GM23338 (cell line): ENCODE measurements around the gene ADGRG7. TPM values are rescaled to one million over a fixed set of nuclear protein-coding genes. Genes with fewer than 3 reads are reported as not detected.

Source experiments
- ATAC-seq: fragments of 200-7000 bp; cut with Tn5 transposase; 3 replicates; pipeline ENCODE4 v1.9.1; 2020
- DNase-seq: peaks from one replicate; pipeline ENCODE4 v3.0.0-alpha.2; 2015; ENCODE audit warnings: low spot score
- H2AFZ ChIP-seq: fragments of 200-600 bp; sonication (generic); 2 replicates; pipeline ENCODE4 v1.8.0; 2016; ENCODE audit warnings: antibody characterized with exemption, mild to moderate bottlenecking, moderate library complexity
- H3F3A ChIP-seq: fragments of 200-600 bp; sonication (generic); replicated peaks from 2 replicates; pipeline ENCODE4 v1.8.0; 2017; ENCODE audit warnings: antibody characterized with exemption, mixed run types, low read depth
- H3K27ac ChIP-seq: fragments of 200-600 bp; sonication (generic); 2 replicates; pipeline ENCODE4 v1.6.1; 2016; ENCODE audit warnings: low read depth
- H3K27me3 ChIP-seq: fragments of 200-600 bp; sonication (generic); 2 replicates; pipeline ENCODE4 v1.8.0; 2016; ENCODE audit warnings: mild to moderate bottlenecking, mixed run types, moderate library complexity; ENCODE audit not compliant: insufficient read depth
- H3K36me3 ChIP-seq: fragments of 200-600 bp; sonication (generic); 2 replicates; pipeline ENCODE4 v1.8.0; 2016; ENCODE audit warnings: mild to moderate bottlenecking; ENCODE audit not compliant: insufficient read depth
- H3K4me1 ChIP-seq: fragments of 200-600 bp; sonication (generic); 2 replicates; pipeline ENCODE4 v1.8.0; 2016; ENCODE audit warnings: mild to moderate bottlenecking, moderate library complexity; ENCODE audit not compliant: insufficient read depth
- H3K4me2 ChIP-seq: fragments of 200-600 bp; sonication (generic); 2 replicates; pipeline ENCODE4 v1.7.1; 2017; ENCODE audit warnings: mixed run types
- H3K4me3 ChIP-seq: fragments of 200-600 bp; sonication (generic); 2 replicates; pipeline ENCODE4 v1.6.1; 2016; ENCODE audit warnings: mixed run types
- H3K79me2 ChIP-seq: fragments of 200-600 bp; sonication (generic); replicated peaks from 2 replicates; pipeline ENCODE4 v1.8.0; 2017; ENCODE audit warnings: mild to moderate bottlenecking; ENCODE audit not compliant: insufficient read depth
- H3K9me2 ChIP-seq: fragments of 200-600 bp; sonication (generic); 2 replicates; pipeline ENCODE4 v1.8.0; 2017; ENCODE audit not compliant: insufficient read depth
- H4K20me1 ChIP-seq: fragments of 200-600 bp; sonication (generic); replicated peaks from 2 replicates; pipeline ENCODE4 v1.8.0; 2017; ENCODE audit warnings: mild to moderate bottlenecking; ENCODE audit not compliant: insufficient read depth
- H3K27ac Mint-ChIP-seq: 2 replicates; pipeline ENCODE4 v1.8.0; 2020; ENCODE audit warnings: inconsistent platforms, mild to moderate bottlenecking, moderate library complexity, mixed read lengths
- H3K27me3 Mint-ChIP-seq: 3 replicates; pipeline ENCODE4 v1.8.0; 2022; ENCODE audit warnings: low read depth, mild to moderate bottlenecking, moderate library complexity, mixed read lengths, inconsistent platforms; ENCODE audit not compliant: insufficient read depth, poor library complexity
- H3K36me3 Mint-ChIP-seq: 3 replicates; pipeline ENCODE4 v1.8.0; 2021; ENCODE audit warnings: low read depth, mild to moderate bottlenecking, inconsistent platforms, moderate library complexity, mixed read lengths
- H3K4me1 Mint-ChIP-seq: 3 replicates; pipeline ENCODE4 v1.8.0; 2020; ENCODE audit warnings: mild to moderate bottlenecking, inconsistent platforms, mixed read lengths
- H3K4me3 Mint-ChIP-seq: 3 replicates; pipeline ENCODE4 v1.8.0; 2021; ENCODE audit warnings: moderate library complexity, mild to moderate bottlenecking, inconsistent platforms, mixed read lengths
- H3K9me3 Mint-ChIP-seq: 3 replicates; pipeline ENCODE4 v1.8.0; 2020; ENCODE audit warnings: moderate library complexity, mild to moderate bottlenecking, inconsistent platforms, mixed read lengths
- CREB1 ChIP-seq: fragments of 250-450 bp; sonication (Bioruptor Pico); IDR thresholded peaks from 2 replicates; pipeline ENCODE4 v1.5.0; 2020; ENCODE audit warnings: low read depth, mild to moderate bottlenecking, moderate library complexity
- CTCF ChIP-seq, 2 experiments: fragments of 200-600 bp in 1 of 2; sonication (generic) in 1 of 2; conservative IDR thresholded peaks; 2 replicates each; pipeline versions ENCODE4 v1.5.1 to v1.6.1; 2016 to 2017; ENCODE audit warnings: antibody characterized with exemption in 2 of 2, low read depth in 2 of 2, mild to moderate bottlenecking in 2 of 2, moderate library complexity in 1 of 2
- ETS1 ChIP-seq: IDR thresholded peaks from 2 replicates; pipeline ENCODE4 v1.6.1; 2016; ENCODE audit warnings: antibody characterized with exemption
- EZH2 ChIP-seq: fragments of 200-600 bp; sonication (generic); IDR thresholded peaks from one replicate; pipeline ENCODE4 v1.8.0; 2017; ENCODE audit warnings: antibody characterized with exemption, mild to moderate bottlenecking, low read depth; ENCODE audit not compliant: unreplicated experiment
- EZH2phosphoT487 ChIP-seq: fragments of 200-600 bp; sonication (generic); IDR thresholded peaks from one replicate; pipeline ENCODE4 v1.8.1; 2018; ENCODE audit warnings: antibody characterized with exemption; ENCODE audit not compliant: unreplicated experiment
- JUNB ChIP-seq: IDR thresholded peaks from one replicate; pipeline ENCODE4 v1.6.1; 2016; ENCODE audit warnings: antibody characterized with exemption; ENCODE audit not compliant: unreplicated experiment
- NANOG ChIP-seq: IDR thresholded peaks from 2 replicates; pipeline ENCODE4 v1.6.1; 2016; ENCODE audit warnings: antibody characterized with exemption, borderline replicate concordance
- POLR2AphosphoS5 ChIP-seq: IDR thresholded peaks from 2 replicates; pipeline ENCODE4 v1.6.1; 2016; ENCODE audit warnings: antibody characterized with exemption, low read depth
- REST ChIP-seq: IDR thresholded peaks from one replicate; pipeline ENCODE4 v1.6.1; 2018; ENCODE audit warnings: antibody characterized with exemption; ENCODE audit not compliant: unreplicated experiment
- STAT1 ChIP-seq: IDR thresholded peaks from one replicate; pipeline ENCODE4 v1.6.1; 2016; ENCODE audit warnings: antibody characterized with exemption; ENCODE audit not compliant: unreplicated experiment
- ZNF114 ChIP-seq: fragments of 250-450 bp; sonication (Bioruptor Pico); IDR thresholded peaks from 2 replicates; pipeline ENCODE4 v1.5.0; 2020; ENCODE audit warnings: mild to moderate bottlenecking, moderate library complexity
- ZNF331 ChIP-seq: fragments of 250-450 bp; sonication (Bioruptor Pico); IDR thresholded peaks from 2 replicates; pipeline ENCODE4 v1.5.0; 2020; ENCODE audit warnings: low read depth, mild to moderate bottlenecking, moderate library complexity
- ZNF462 ChIP-seq: fragments of 250-450 bp; sonication (Bioruptor Pico); IDR thresholded peaks from 2 replicates; pipeline ENCODE4 v1.5.0; 2020; ENCODE audit warnings: mild to moderate bottlenecking, moderate library complexity
- polyA plus RNA-seq: library from polyadenylated mRNA; unstranded; fragments of >200 nt; fragmentation: Nextera tagmentation; extraction: Ambion mirVana; gene quantifications from 2 replicates; pipeline ENCODE4 v1.2.1, GENCODE V29; 2016
- total RNA-seq: library from RNA; depleted of rRNA; stranded (reverse); fragments of >200 nt; shearing (Covaris generic); gene quantifications from 2 replicates; pipeline ENCODE4 v1.2.3, GENCODE V29; 2014

The ADGRG7 gene
- total and polyA plus RNA-seq, 2 experiments from 2014 or later = not detected

GRCh38 chr3:100637197-100637631 is 27.8 kb downstream of the ADGRG7 start (continued):
- no peak for TF ChIP-seq REST
- no peak for TF ChIP-seq STAT1
- no peak for TF ChIP-seq JUNB

- Histone ChIP-seq H2AFZ (no peak overlapping the region), H3K4me3 (no peak overlapping the region), H3K79me2 (no peaks in the 10 kb centered on the region), H3K4me1 (no peaks in the 10 kb centered on the region), H4K20me1 (no peaks in the 10 kb centered on the region), H3F3A (no peaks in the 10 kb centered on the region), H3K27me3 (no peaks in the 10 kb centered on the region), H3K9me2 (peaks cover 17% of the 10 kb centered on the region; the same call in 1 of the 2 replicates), H3K36me3 (no peaks in the 10 kb centered on the region; the same call in 1 of the 2 replicates), H3K4me2 (no peak overlapping the region), H3K27ac (no peak overlapping the region)
- Mint-ChIP-seq H3K36me3 (no peaks in the 10 kb centered on the region), H3K27ac (no peak overlapping the region), H3K9me3 (peaks cover 6% of the 10 kb centered on the region; the same call in 1 of the 3 replicates), H3K27me3 (no peaks in the 10 kb centered on the region), H3K4me3 (no peak overlapping the region), H3K4me1 (no peaks in the 10 kb centered on the region)
- DNase-seq (no peak), ATAC-seq (no peak)
- TF ChIP-seq ETS1 (no peak), ZNF114 (CRISPR knock-in tag) (no peak), ZNF462 (CRISPR knock-in tag) (no peak), CREB1 (no peak), ZNF331 (CRISPR knock-in tag) (no peak), NANOG (no peak), POLR2AphosphoS5 (no peak), EZH2phosphoT487 (no peak), CTCF (conservative IDR thresholded peaks at IDR 0.05; ENCODE audit: low read depth in 2 of 2) (no peak), EZH2 (no peak), JUNB (no peak)
These were observed 31.2 kb downstream of the ADGRG7 start for GRCh38 chr3:100640633-100641032.
